Tibial nerve (tissue), 4 donors: ENCODE results near the gene TRIP12.

Source experiments
- EP300 ChIP-seq, 2 donors: sonication (generic); formaldehyde crosslinking; IDR thresholded peaks; one replicate each; pipeline ENCODE4 v1.6.1; 2017; ENCODE audit warnings: antibody characterized with exemption in 2 of 2, mild to moderate bottlenecking in 1 of 2
- POLR2A ChIP-seq, 2 donors: fragments of 450-650 bp; IDR thresholded peaks; one replicate each; pipeline ENCODE4 v1.6.1; 2017; ENCODE audit warnings: antibody characterized with exemption in 2 of 2, mild to moderate bottlenecking in 2 of 2, moderate library complexity in 2 of 2
- TF ChIP-seq, protein P1 (sequence below), 5 experiments: fragments of 200-600 bp in 3 of 5; fragments of 450-650 bp in 2 of 5; sonication (generic) in 3 of 5; IDR thresholded peaks; one replicate each; pipeline ENCODE4 v1.5.1; 2016 to 2019; ENCODE audit warnings: antibody characterized with exemption in 5 of 5, mild to moderate bottlenecking in 3 of 5, moderate library complexity in 2 of 5

- TF ChIP-seq, protein P1, sequence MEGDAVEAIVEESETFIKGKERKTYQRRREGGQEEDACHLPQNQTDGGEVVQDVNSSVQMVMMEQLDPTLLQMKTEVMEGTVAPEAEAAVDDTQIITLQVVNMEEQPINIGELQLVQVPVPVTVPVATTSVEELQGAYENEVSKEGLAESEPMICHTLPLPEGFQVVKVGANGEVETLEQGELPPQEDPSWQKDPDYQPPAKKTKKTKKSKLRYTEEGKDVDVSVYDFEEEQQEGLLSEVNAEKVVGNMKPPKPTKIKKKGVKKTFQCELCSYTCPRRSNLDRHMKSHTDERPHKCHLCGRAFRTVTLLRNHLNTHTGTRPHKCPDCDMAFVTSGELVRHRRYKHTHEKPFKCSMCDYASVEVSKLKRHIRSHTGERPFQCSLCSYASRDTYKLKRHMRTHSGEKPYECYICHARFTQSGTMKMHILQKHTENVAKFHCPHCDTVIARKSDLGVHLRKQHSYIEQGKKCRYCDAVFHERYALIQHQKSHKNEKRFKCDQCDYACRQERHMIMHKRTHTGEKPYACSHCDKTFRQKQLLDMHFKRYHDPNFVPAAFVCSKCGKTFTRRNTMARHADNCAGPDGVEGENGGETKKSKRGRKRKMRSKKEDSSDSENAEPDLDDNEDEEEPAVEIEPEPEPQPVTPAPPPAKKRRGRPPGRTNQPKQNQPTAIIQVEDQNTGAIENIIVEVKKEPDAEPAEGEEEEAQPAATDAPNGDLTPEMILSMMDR (IDR thresholded peaks at IDR 0.05), result no peak
- no peak for TF ChIP-seq POLR2A (IDR thresholded peaks at IDR 0.05)
- no peak for TF ChIP-seq EP300 (IDR thresholded peaks at IDR 0.05)
Measured at GRCh38 chr2:229896857-229897256, 25.0 kb downstream of the TRIP12 start.
